AG09309 (cell line): ENCODE measurements around the gene CHCHD6.

ENCODE experiments used
- DNase-seq: peaks from one replicate; pipeline ENCODE4 v3.0.0-alpha.2; 2010; ENCODE audit warnings: low read depth
- H3K4me3 ChIP-seq: 2 replicates; pipeline ENCODE4 v1.5.1; 2011; ENCODE audit warnings: mild to moderate bottlenecking, low read depth, low read length, moderate library complexity; ENCODE audit not compliant: control insufficient read depth
- CTCF ChIP-seq: IDR thresholded peaks from 2 replicates; pipeline ENCODE4 v1.5.1; 2011; ENCODE audit warnings: mild to moderate bottlenecking, low read depth, low read length, inconsistent platforms; ENCODE audit not compliant: insufficient read depth, control insufficient read depth; ENCODE audit errors: missing control alignments

CHCHD6 gene

GRCh38 chr3:126927846-126928245 is 223.8 kb downstream of the CHCHD6 start:
- H3K4me3 ChIP-seq = no peak overlapping the region
- TF ChIP-seq CTCF = no peak
- no peak for DNase-seq

- DNase-seq = no peak
- no peak overlapping the region for H3K4me3 ChIP-seq
- no peak for TF ChIP-seq CTCF
These were observed 225.0 kb downstream of the CHCHD6 start for GRCh38 chr3:126928921-126929474.

GRCh38 chr3:126930936-126931600 is 227.0 kb downstream of the CHCHD6 start:
- DNase-seq = no peak
- no peak overlapping the region for H3K4me3 ChIP-seq
- TF ChIP-seq CTCF = no peak

GRCh38 chr3:126931806-126932187 is 227.8 kb downstream of the CHCHD6 start:
- H3K4me3 ChIP-seq = no peak overlapping the region
- no peak for DNase-seq
- TF ChIP-seq CTCF = no peak

- no peak for DNase-seq
- no peak for TF ChIP-seq CTCF
- no peak overlapping the region for H3K4me3 ChIP-seq
These were observed 228.3 kb downstream of the CHCHD6 start for GRCh38 chr3:126932188-126932931.

GRCh38 chr3:126934031-126934531 is 230.0 kb downstream of the CHCHD6 start:
- no peak for DNase-seq
- no peak overlapping the region for H3K4me3 ChIP-seq
- TF ChIP-seq CTCF = no peak
